MCF 10A (cell line): Measurements from ENCODE around the gene ABLIM1. TPM values are rescaled to one million over a fixed set of nuclear protein-coding genes. Genes with fewer than 3 reads are reported as not detected.

Experiments used
- BruUV-seq: library from RNA; stranded (reverse); fragments of 400-500 nt; replicated peaks from 2 replicates; lab custom pipeline; 2021; lab: Mats Ljungman, UMichigan
- CTCF ChIA-PET: fragments of 300-600 bp; sonication (Branson Sonifier 250); formaldehyde crosslinking; extraction: SDS; loops from one replicate; lab custom pipeline; 2021; ENCODE audit warnings: antibody characterized with exemption, inconsistent platforms; lab: Yijun Ruan, JAX
- POLR2A ChIA-PET: fragments of 300-600, 350-650 bp; sonication (Branson Sonifier 250); formaldehyde crosslinking; extraction: SDS; loops from one replicate; lab custom pipeline; 2020; ENCODE audit warnings: antibody characterized with exemption, inconsistent platforms; lab: Yijun Ruan, JAX
- DNase-seq: peaks from one replicate; pipeline ENCODE4 v3.0.0-alpha.2; 2018; ENCODE audit not compliant: unreplicated experiment
- H3K27ac Mint-ChIP-seq: one replicate; pipeline ENCODE4 v1.8.0; 2022; ENCODE audit warnings: mild to moderate bottlenecking, low read depth, mixed read lengths; ENCODE audit not compliant: unreplicated experiment
- H3K27me3 Mint-ChIP-seq: one replicate; pipeline ENCODE4 v1.8.0; 2022; ENCODE audit warnings: mixed read lengths; ENCODE audit not compliant: insufficient read depth, unreplicated experiment
- H3K36me3 Mint-ChIP-seq: one replicate; pipeline ENCODE4 v1.8.0; 2022; ENCODE audit warnings: mild to moderate bottlenecking, moderate library complexity, mixed read lengths; ENCODE audit not compliant: insufficient read depth, unreplicated experiment
- H3K4me1 Mint-ChIP-seq: one replicate; pipeline ENCODE4 v1.8.0; 2022; ENCODE audit warnings: mixed read lengths; ENCODE audit not compliant: insufficient read depth, unreplicated experiment
- H3K4me3 Mint-ChIP-seq: one replicate; pipeline ENCODE4 v1.8.0; 2022; ENCODE audit warnings: mild to moderate bottlenecking, moderate library complexity, mixed read lengths; ENCODE audit not compliant: unreplicated experiment
- H3K9me3 Mint-ChIP-seq: one replicate; pipeline ENCODE4 v1.8.0; 2022; ENCODE audit warnings: mixed read lengths; ENCODE audit not compliant: unreplicated experiment
- intact Hi-C: fragments of 100-400 bp; cut with micrococcal nuclease; formaldehyde crosslinking; loops from 2 replicates; pipeline ENCODE4 v1.14.1; 2022
- total RNA-seq: library from RNA; stranded (reverse); gene quantifications from 2 replicates; pipeline ENCODE4 v1.2.3, GENCODE V29; 2022
- TF ChIP-seq, protein P1 (sequence below): fragments of 200-600 bp; IDR thresholded peaks from one replicate; pipeline ENCODE4 v1.8.0; 2022; ENCODE audit warnings: antibody characterized with exemption, mild to moderate bottlenecking; ENCODE audit not compliant: unreplicated experiment

Gene ABLIM1
- total RNA-seq, 1 experiment from 2014 or later, result 94.5 TPM

GRCh38 chr10:114444819-114445218 is 213.3 kb downstream of the ABLIM1 start:
- intact Hi-C loops, result no loop called here
- no TSS peak for BruUV-seq

GRCh38 chr10:114442091-114442630 is 215.9 kb downstream of the ABLIM1 start:
- Mint-ChIP-seq H3K9me3 (no peaks in the 10 kb centered on the region), H3K27ac (no peak overlapping the region), H3K4me3 (no peak overlapping the region), H3K36me3 (peaks cover 66% of the 10 kb centered on the region), H3K4me1 (no peaks in the 10 kb centered on the region), H3K27me3 (no peaks in the 10 kb centered on the region)
- TF ChIP-seq, protein P1, sequence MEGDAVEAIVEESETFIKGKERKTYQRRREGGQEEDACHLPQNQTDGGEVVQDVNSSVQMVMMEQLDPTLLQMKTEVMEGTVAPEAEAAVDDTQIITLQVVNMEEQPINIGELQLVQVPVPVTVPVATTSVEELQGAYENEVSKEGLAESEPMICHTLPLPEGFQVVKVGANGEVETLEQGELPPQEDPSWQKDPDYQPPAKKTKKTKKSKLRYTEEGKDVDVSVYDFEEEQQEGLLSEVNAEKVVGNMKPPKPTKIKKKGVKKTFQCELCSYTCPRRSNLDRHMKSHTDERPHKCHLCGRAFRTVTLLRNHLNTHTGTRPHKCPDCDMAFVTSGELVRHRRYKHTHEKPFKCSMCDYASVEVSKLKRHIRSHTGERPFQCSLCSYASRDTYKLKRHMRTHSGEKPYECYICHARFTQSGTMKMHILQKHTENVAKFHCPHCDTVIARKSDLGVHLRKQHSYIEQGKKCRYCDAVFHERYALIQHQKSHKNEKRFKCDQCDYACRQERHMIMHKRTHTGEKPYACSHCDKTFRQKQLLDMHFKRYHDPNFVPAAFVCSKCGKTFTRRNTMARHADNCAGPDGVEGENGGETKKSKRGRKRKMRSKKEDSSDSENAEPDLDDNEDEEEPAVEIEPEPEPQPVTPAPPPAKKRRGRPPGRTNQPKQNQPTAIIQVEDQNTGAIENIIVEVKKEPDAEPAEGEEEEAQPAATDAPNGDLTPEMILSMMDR, result no peak
- intact Hi-C loops, result no loop called here
- no peak for DNase-seq
- ChIA-PET POLR2A (no interaction called here), CTCF (interaction anchor here (1.0 kb wide), 1 partner anchor 139 kb away, joined by 3 read pairs; no protein-coding TSS in a partner anchor)
- no TSS peak for BruUV-seq

More at GRCh38 chr10:114444819-114445218, 213.3 kb downstream of the ABLIM1 start:
- DNase-seq, result no peak
- Mint-ChIP-seq H3K27me3 (no peaks in the 10 kb centered on the region), H3K4me3 (no peak overlapping the region), H3K9me3 (no peaks in the 10 kb centered on the region), H3K4me1 (no peaks in the 10 kb centered on the region), H3K27ac (peak overlapping the region; percentile 5), H3K36me3 (peaks cover 47% of the 10 kb centered on the region)
- ChIA-PET CTCF (interaction anchor here (0.6 to 0.8 kb wide), 2 partner anchors 377 to 698 kb away, joined by 3 to 4 read pairs; no protein-coding TSS in a partner anchor), POLR2A (no interaction called here)
- TF ChIP-seq, protein P1, result no peak

GRCh38 chr10:114441107-114441506 is 217.0 kb downstream of the ABLIM1 start:
- POLR2A ChIA-PET, result no interaction called here
- Mint-ChIP-seq H3K4me3 (no peak overlapping the region), H3K27me3 (no peaks in the 10 kb centered on the region), H3K27ac (no peak overlapping the region), H3K9me3 (no peaks in the 10 kb centered on the region), H3K36me3 (peaks cover 75% of the 10 kb centered on the region), H3K4me1 (no peaks in the 10 kb centered on the region)
- intact Hi-C loops, result no loop called here
- TF ChIP-seq, protein P1, result no peak
- no peak for DNase-seq
- BruUV-seq, result no TSS peak
- CTCF ChIA-PET, result interaction anchor here (1.0 to 12.6 kb wide), 2 partner anchors 28 to 137 kb away, joined by 3 to 146 read pairs; no protein-coding TSS in a partner anchor

DNA sequence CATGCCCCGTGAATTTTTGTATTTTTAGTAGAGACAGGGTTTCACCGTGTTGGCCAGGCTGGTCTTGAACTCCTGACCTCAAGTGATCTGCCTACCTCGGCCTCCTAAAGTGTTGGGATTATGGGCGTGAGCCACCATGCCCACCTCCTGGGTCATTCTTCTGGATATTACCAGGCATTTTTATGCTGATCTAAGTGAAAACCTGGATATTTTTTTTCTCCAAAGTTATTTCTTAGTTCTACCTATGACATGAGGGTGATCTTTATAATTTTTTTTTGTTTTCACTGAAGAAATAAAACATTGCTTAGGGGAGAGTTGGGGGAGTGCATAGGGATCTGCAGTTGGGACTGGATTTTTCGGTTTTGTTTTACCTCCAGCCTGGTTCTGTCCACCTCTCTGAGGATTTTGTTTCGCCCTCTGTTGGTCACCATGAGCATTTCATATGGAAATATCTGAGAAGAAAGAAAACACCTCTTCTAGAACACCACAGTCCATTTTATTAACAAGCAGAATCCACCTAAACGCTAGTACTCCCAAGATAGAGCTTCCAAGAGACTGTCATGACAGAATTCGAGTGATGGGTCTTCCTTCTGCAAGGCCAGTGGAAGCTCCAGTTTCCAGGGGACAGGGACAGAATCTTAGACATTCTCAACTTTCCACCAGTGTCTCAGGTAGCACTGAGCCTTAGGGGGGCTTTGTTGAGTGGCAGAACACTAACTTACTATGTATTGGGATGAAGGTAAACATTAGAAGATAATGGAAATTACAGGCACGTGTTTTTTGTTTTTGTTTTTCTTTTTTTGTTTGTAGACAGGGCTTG is 220.4 kb downstream of the ABLIM1 start:
- Mint-ChIP-seq H3K4me3 (no peak overlapping the region), H3K27me3 (no peaks in the 10 kb centered on the region), H3K36me3 (peaks cover 62% of the 10 kb centered on the region), H3K9me3 (no peaks in the 10 kb centered on the region), H3K27ac (peak overlapping the region; percentile 6), H3K4me1 (no peaks in the 10 kb centered on the region)
- intact Hi-C loops, result loop anchor here (1.0 kb wide), 1 partner anchor 133 kb away; no protein-coding TSS in a partner anchor
- peak; percentile 36 for DNase-seq
- TF ChIP-seq, protein P1, result peak; percentile 47
- ChIA-PET POLR2A (interaction anchor here (0.7 kb wide), 1 partner anchor 134 kb away, joined by 3 read pairs; no protein-coding TSS in a partner anchor), CTCF (interaction anchor here (0.5 to 12.6 kb wide), 25 partner anchors 8 to 714 kb away, joined by 3 to 146 read pairs (median 3); no protein-coding TSS in a partner anchor)
- BruUV-seq, result no TSS peak
